Adrenal gland (tissue), 5 donors: Measurements from ENCODE around the gene EWSR1.

Experiments used
- POLR2A ChIP-seq, 2 donors: fragments of 450-650 bp; IDR thresholded peaks; one replicate each; pipeline ENCODE4 v1.6.1; 2017; ENCODE audit warnings: antibody characterized with exemption in 2 of 2, mild to moderate bottlenecking in 2 of 2, moderate library complexity in 1 of 2
- TF ChIP-seq, protein P1 (sequence below), 6 experiments: fragments of 450-650 bp in 4 of 6; fragments of 200-600 bp in 2 of 6; sonication (generic) in 1 of 6; IDR thresholded peaks; 1 replicate in 5 of 6; 2 replicates in 1 of 6; pipeline versions ENCODE4 v1.5.1 to v1.8.0; 2016 to 2021; ENCODE audit warnings: antibody characterized with exemption in 6 of 6, mild to moderate bottlenecking in 2 of 6, moderate library complexity in 1 of 6
- donor health status: DM: no; HTN: no; CAD: no.

DNA sequence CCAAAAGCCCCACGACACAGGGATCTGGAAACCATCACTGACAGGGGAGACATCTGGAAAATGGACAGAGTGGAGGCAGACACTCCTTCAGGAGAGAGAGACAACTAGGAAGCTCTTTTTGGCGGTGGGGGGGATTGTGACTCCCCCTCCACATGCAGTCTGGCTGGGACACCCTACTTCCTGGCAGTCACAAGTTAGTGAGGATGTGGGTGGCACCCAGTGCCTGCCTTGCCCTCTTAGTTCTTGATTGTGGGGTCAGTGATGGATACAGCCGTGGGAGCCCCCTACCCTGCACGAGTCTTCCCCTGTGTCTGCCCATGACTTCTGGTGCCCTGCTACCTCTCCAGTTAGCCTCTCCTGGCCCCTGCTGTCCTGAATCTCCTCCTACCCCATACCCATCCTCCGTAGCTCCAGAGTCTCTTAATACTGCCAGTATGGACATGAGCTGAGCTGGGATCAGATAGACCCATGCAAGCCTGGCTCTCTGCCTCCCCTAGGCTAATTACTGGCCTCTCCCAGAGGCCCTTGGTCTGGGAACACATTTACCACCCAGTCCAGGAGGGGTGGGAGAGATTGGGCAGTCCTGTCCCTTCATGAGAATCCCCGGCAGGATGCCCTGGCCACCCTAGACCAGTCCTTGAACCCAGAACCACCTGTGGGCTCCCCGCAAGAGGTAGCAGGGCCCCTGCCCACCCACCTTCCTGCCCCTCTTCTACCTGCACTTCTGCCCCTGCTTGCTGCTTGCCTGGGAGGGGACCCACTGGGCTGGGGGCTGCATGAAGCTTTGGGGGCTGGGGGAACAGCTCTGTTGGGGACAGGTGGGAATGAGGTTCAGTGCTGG lies 23.1 kb upstream of the EWSR1 start:
- TF ChIP-seq POLR2A (IDR thresholded peaks at IDR 0.05), result no peak
- TF ChIP-seq, protein P1, sequence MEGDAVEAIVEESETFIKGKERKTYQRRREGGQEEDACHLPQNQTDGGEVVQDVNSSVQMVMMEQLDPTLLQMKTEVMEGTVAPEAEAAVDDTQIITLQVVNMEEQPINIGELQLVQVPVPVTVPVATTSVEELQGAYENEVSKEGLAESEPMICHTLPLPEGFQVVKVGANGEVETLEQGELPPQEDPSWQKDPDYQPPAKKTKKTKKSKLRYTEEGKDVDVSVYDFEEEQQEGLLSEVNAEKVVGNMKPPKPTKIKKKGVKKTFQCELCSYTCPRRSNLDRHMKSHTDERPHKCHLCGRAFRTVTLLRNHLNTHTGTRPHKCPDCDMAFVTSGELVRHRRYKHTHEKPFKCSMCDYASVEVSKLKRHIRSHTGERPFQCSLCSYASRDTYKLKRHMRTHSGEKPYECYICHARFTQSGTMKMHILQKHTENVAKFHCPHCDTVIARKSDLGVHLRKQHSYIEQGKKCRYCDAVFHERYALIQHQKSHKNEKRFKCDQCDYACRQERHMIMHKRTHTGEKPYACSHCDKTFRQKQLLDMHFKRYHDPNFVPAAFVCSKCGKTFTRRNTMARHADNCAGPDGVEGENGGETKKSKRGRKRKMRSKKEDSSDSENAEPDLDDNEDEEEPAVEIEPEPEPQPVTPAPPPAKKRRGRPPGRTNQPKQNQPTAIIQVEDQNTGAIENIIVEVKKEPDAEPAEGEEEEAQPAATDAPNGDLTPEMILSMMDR (IDR thresholded peaks at IDR 0.05), result no peak
